ENCODE data around the gene MEDAG. TPM values are rescaled to one million over a fixed set of nuclear protein-coding genes. Genes with fewer than 3 reads are reported as not detected.

The MEDAG gene
- total and polyA plus RNA-seq, 11 donors, result 3.8 to 41.9 (median 8.0) TPM

DNA sequence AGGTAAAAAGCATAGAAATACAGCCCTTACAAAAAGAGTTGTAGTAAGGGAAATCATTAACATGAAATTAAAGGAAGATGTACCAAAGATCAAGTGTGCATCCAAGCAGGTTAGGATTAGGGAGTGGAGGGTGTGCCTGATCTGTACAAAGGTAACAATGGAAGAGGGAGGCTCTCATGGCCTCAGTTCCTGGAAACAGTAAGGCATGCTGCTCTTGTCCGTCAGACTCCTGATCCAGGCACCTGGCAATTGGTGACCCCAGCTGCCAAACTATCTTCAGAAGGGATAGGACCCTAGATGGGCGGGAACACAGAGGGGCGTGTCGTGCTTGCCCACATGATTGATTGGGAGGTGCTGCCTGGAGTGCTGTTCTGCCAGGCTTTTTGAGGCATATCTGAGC lies 30.9 kb downstream of the MEDAG start:
- TF ChIP-seq POLR2A (IDR thresholded peaks at IDR 0.05), result no peak
- TF ChIP-seq, protein P1, sequence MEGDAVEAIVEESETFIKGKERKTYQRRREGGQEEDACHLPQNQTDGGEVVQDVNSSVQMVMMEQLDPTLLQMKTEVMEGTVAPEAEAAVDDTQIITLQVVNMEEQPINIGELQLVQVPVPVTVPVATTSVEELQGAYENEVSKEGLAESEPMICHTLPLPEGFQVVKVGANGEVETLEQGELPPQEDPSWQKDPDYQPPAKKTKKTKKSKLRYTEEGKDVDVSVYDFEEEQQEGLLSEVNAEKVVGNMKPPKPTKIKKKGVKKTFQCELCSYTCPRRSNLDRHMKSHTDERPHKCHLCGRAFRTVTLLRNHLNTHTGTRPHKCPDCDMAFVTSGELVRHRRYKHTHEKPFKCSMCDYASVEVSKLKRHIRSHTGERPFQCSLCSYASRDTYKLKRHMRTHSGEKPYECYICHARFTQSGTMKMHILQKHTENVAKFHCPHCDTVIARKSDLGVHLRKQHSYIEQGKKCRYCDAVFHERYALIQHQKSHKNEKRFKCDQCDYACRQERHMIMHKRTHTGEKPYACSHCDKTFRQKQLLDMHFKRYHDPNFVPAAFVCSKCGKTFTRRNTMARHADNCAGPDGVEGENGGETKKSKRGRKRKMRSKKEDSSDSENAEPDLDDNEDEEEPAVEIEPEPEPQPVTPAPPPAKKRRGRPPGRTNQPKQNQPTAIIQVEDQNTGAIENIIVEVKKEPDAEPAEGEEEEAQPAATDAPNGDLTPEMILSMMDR (IDR thresholded peaks at IDR 0.05), result no peak
- peaks cover 0 to 12% (median 2%) of the 10 kb centered on the region in 12 donors for H3K4me1 ChIP-seq
- intact Hi-C loops (cut with DNase I), result no loop called here
- DNase-seq (no peak), ATAC-seq (no peak)
- 71 to 80% (median 77%) methylated on average over 4 of the region's 4 CpGs for WGBS, 4 donors
- no peaks in the 10 kb centered on the region for H3K36me3 ChIP-seq
- peaks cover 0 to 13% (median 1%) of the 10 kb centered on the region in 12 donors for H3K9me3 ChIP-seq
- H3K4me3 ChIP-seq, result no peak overlapping the region
- H3K27me3 ChIP-seq, result peaks cover 0 to 21% (median 3%) of the 10 kb centered on the region in 9 donors
- no peak overlapping the region for H3K27ac ChIP-seq

DNA sequence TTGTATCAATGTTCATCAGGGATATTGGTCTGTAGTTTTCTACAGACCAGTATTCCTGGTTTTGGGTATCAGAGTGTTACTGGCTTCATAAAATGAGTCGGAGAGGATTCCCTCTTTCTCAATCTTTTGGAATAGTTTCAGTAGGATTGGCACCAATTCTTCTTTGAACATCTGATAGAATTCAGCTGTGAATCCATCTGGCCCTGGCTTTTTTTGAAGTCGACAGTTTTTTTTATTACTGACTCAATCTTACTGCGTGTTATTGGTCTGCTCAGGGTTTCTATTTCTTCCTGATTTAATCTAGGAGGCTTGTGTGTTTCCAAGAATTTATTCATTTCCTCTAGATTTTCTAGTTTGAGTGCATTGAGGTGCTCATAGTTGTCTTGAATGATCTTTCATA lies 37.8 kb downstream of the MEDAG start:
- intact Hi-C loops (cut with DNase I), result no loop called here
- DNase-seq (no peak), ATAC-seq (no peak)
- Histone ChIP-seq H3K4me3 (no peak overlapping the region), H3K27me3 (no peaks in the 10 kb centered on the region), H3K36me3 (no peaks in the 10 kb centered on the region), H3K4me1 (no peaks in the 10 kb centered on the region), H3K27ac (no peak overlapping the region), H3K9me3 (peaks cover 0 to 22% (median 2%) of the 10 kb centered on the region in 12 donors)
- 78 to 87% (median 84%) methylated on average over 3 of the region's 3 CpGs for WGBS, 4 donors
- TF ChIP-seq, protein P1 (IDR thresholded peaks at IDR 0.05), result no peak
- TF ChIP-seq POLR2A (IDR thresholded peaks at IDR 0.05), result no peak

DNA sequence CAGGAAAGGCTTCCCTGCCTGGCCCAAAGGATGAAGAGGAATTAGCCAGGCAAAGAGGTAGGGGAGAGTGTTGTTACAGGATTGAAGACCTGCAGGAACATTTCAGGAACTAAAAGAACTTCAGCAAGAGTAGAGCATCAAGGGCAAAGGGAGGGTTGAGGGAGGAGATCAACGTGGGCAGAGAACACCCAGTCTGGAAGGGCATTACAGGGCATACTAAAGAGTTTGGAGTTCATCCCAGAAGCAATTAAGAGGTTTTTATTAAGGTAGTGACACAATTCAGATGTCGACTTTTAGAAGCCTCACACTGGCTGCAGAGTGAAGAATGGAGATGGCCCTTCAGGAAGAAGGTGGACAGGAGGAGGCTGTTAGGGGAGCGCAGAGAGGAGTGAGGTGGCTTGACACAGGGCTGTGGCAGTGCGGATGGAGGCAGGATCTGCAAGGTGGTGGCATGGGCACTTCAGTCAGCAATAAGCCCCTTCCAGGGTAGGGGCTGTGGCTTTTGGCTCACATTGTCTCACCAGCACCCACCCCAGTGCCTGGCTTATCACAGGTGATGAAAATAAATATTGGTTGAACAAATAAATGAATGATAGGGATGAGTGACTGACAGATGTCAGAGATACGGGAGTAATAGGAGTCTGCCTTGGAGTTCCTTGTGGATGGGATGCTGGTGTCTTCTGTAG lies 51.3 kb downstream of the MEDAG start:
- 67 to 69% (median 69%) methylated on average over 5 of the region's 5 CpGs for WGBS, 4 donors
- Histone ChIP-seq H3K27ac (no peak overlapping the region), H3K4me1 (peaks cover 0 to 9% (median 0%) of the 10 kb centered on the region in 12 donors), H3K9me3 (peaks cover 0 to 20% (median 0%) of the 10 kb centered on the region in 12 donors), H3K36me3 (no peaks in the 10 kb centered on the region), H3K4me3 (no peak overlapping the region), H3K27me3 (no peaks in the 10 kb centered on the region)
- TF ChIP-seq POLR2A (IDR thresholded peaks at IDR 0.05), result no peak
- TF ChIP-seq, protein P1 (IDR thresholded peaks at IDR 0.05), result no peak
- intact Hi-C loops (cut with DNase I), result no loop called here
- peak; percentile 47 to 83 (median 75) for ATAC-seq
- DNase-seq, result no peak

DNA sequence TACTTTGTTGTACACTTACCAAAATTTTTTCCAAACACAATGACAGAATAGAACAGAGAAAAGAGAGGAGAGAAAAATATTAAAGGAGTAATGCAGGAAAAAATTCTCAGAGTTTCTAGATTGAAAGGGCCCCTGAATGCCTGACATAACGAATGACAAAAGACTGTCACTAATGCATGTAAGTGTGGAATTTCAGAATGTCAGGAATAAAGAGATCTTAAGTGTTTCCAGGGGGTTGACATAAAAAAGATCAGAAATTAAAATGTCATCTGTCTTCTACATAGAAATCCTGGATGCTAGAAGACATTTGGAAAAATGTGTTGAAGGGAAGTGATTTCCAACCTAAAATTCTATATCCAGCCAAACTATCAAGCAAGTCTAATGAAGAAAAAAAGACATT lies 53.6 kb downstream of the MEDAG start:
- no peak overlapping the region for H3K27ac ChIP-seq
- 67 to 88% (median 81%) methylated on average over 1 of the region's 1 CpG for WGBS, 4 donors
- H3K4me1 ChIP-seq, result peaks cover 0 to 9% (median 0%) of the 10 kb centered on the region in 12 donors
- H3K4me3 ChIP-seq, result no peak overlapping the region
- DNase-seq (no peak), ATAC-seq (no peak)
- H3K9me3 ChIP-seq, result peaks cover 0 to 20% (median 0%) of the 10 kb centered on the region in 12 donors
- no peaks in the 10 kb centered on the region for H3K36me3 ChIP-seq
- intact Hi-C loops (cut with DNase I), result no loop called here
- H3K27me3 ChIP-seq, result peaks cover 0 to 8% (median 0%) of the 10 kb centered on the region in 9 donors
- TF ChIP-seq, protein P1 (IDR thresholded peaks at IDR 0.05), result no peak
- no peak for TF ChIP-seq POLR2A (IDR thresholded peaks at IDR 0.05)
